HG03520 (cell line): ENCODE data around the gene GRIA4.

Experiments
- ATAC-seq: cut with Tn5 transposase; IDR thresholded peaks from one replicate; pipeline ENCODE4 v1.9.1; 2021; ENCODE audit warnings: mild to moderate bottlenecking, moderate library complexity; ENCODE audit not compliant: unreplicated experiment

Gene GRIA4

GRCh38 chr11:105609832-105610781 is at the start of gene GRIA4:
GRIA4 (plus strand) TSS chr11:105610073; CDS start chr11:105610998, 925 bp downstream.
- ATAC-seq: no peak

- no peak for ATAC-seq
Measured at GRCh38 chr11:105573091-105573490, 36.8 kb upstream of the GRIA4 start.

GRCh38 chr11:105574974-105575373 is 34.9 kb upstream of the GRIA4 start:
- no peak for ATAC-seq

- no peak for ATAC-seq
Measured at GRCh38 chr11:105577641-105578040, 32.2 kb upstream of the GRIA4 start.

GRCh38 chr11:105579111-105579510 is 30.8 kb upstream of the GRIA4 start:
- no peak for ATAC-seq

- ATAC-seq: no peak
Measured at GRCh38 chr11:105582497-105582896, 27.4 kb upstream of the GRIA4 start.

GRCh38 chr11:105588001-105588400 is 21.9 kb upstream of the GRIA4 start:
- ATAC-seq: no peak

GRCh38 chr11:105589346-105589745 is 20.5 kb upstream of the GRIA4 start:
- no peak for ATAC-seq

GRCh38 chr11:105592035-105592434 is 17.8 kb upstream of the GRIA4 start:
- ATAC-seq: no peak

GRCh38 chr11:105598371-105598770 is 11.5 kb upstream of the GRIA4 start:
- ATAC-seq: no peak

GRCh38 chr11:105603156-105603555 is 6.7 kb upstream of the GRIA4 start:
- ATAC-seq: no peak

- ATAC-seq: peak; percentile 87
Measured at GRCh38 chr11:105609341-105609781, 512 bp upstream of the GRIA4 start.

GRCh38 chr11:105610871-105611571 is 1.1 kb downstream of the GRIA4 start:
- no peak for ATAC-seq

- no peak for ATAC-seq
Measured at GRCh38 chr11:105611572-105612441, 1.9 kb downstream of the GRIA4 start.

GRCh38 chr11:105612771-105613170 is 2.9 kb downstream of the GRIA4 start:
- ATAC-seq: no peak

- ATAC-seq: no peak
Measured at GRCh38 chr11:105613183-105613582, 3.3 kb downstream of the GRIA4 start.

- no peak for ATAC-seq
Measured at GRCh38 chr11:105618343-105618955, 8.6 kb downstream of the GRIA4 start.

GRCh38 chr11:105619556-105619955 is 9.7 kb downstream of the GRIA4 start:
- ATAC-seq: no peak

- ATAC-seq: no peak
Measured at GRCh38 chr11:105622016-105622415, 12.1 kb downstream of the GRIA4 start.

- no peak for ATAC-seq
Measured at GRCh38 chr11:105632316-105632715, 22.4 kb downstream of the GRIA4 start.
